Adrenal gland (tissue), 5 donors: Measurements from ENCODE around the gene DUS2.

ENCODE experiments used
- CTCF ChIP-seq, 6 experiments: fragments of 450-650 bp in 4 of 6; fragments of 200-600 bp in 2 of 6; sonication (generic) in 1 of 6; IDR thresholded peaks; 1 replicate in 5 of 6; 2 replicates in 1 of 6; pipeline versions ENCODE4 v1.5.1 to v1.8.0; 2016 to 2021; ENCODE audit warnings: antibody characterized with exemption in 6 of 6, mild to moderate bottlenecking in 2 of 6, moderate library complexity in 1 of 6
- POLR2A ChIP-seq, 2 donors: fragments of 450-650 bp; IDR thresholded peaks; one replicate each; pipeline ENCODE4 v1.6.1; 2017; ENCODE audit warnings: antibody characterized with exemption in 2 of 2, mild to moderate bottlenecking in 2 of 2, moderate library complexity in 1 of 2
- donor health status: DM: no; HTN: no; CAD: no.

GRCh38 chr16:68062910-68063393 lies 39.9 kb downstream of the DUS2 start:
- TF ChIP-seq CTCF (IDR thresholded peaks at IDR 0.05) (no peak), POLR2A (IDR thresholded peaks at IDR 0.05) (no peak)
